ENCODE data around the gene SRGAP1. TPM values are rescaled to one million over a fixed set of nuclear protein-coding genes. Genes with fewer than 3 reads are reported as not detected.

Gene SRGAP1
- total and polyA plus RNA-seq, 2 donors from 2014 or later = 1.8 to 13.5 TPM

GRCh38 chr12:64186789-64187188 is 342.3 kb downstream of the SRGAP1 start:
- Histone ChIP-seq H3K36me3 (ENCODE audit: control insufficient read depth in 2 of 3, insufficient read depth in 3 of 3, low read length in 3 of 3) (no peaks in the 10 kb centered on the region), H3K9ac (ENCODE audit: low read length in 3 of 3) (no peak overlapping the region), H3K27ac (ENCODE audit: low read depth in 2 of 2, low read length in 2 of 2) (no peak overlapping the region), H3K27me3 (ENCODE audit: control insufficient read depth, insufficient read depth, low read length) (no peaks in the 10 kb centered on the region), H3K9me3 (ENCODE audit: control insufficient read depth in 2 of 3, insufficient read depth in 1 of 3, low read length in 3 of 3) (no peaks in the 10 kb centered on the region), H3K4me3 (ENCODE audit: low read length in 3 of 3) (no peak overlapping the region), H3K4me1 (ENCODE audit: control insufficient read depth in 2 of 3, insufficient read depth in 2 of 3, low read depth in 1 of 3, low read length in 3 of 3) (no peaks in the 10 kb centered on the region)
- TF ChIP-seq CTCF (IDR thresholded peaks at IDR 0.05; ENCODE audit: borderline replicate concordance, extremely low read depth, insufficient read depth) = no peak
- DNase-seq = no peak
- no peak for FAIRE-seq
- intact Hi-C loops (cut with DNase I) = no loop called here

GRCh38 chr12:64187370-64187769 is 342.9 kb downstream of the SRGAP1 start:
- Histone ChIP-seq H3K4me3 (ENCODE audit: low read length in 3 of 3) (no peak overlapping the region), H3K27ac (ENCODE audit: low read depth in 2 of 2, low read length in 2 of 2) (no peak overlapping the region), H3K4me1 (ENCODE audit: control insufficient read depth in 2 of 3, insufficient read depth in 2 of 3, low read depth in 1 of 3, low read length in 3 of 3) (no peaks in the 10 kb centered on the region), H3K9ac (ENCODE audit: low read length in 3 of 3) (no peak overlapping the region), H3K27me3 (ENCODE audit: control insufficient read depth, insufficient read depth, low read length) (no peaks in the 10 kb centered on the region), H3K9me3 (ENCODE audit: control insufficient read depth in 2 of 3, insufficient read depth in 1 of 3, low read length in 3 of 3) (no peaks in the 10 kb centered on the region), H3K36me3 (ENCODE audit: control insufficient read depth in 2 of 3, insufficient read depth in 3 of 3, low read length in 3 of 3) (no peaks in the 10 kb centered on the region)
- no peak for DNase-seq
- TF ChIP-seq CTCF (IDR thresholded peaks at IDR 0.05; ENCODE audit: borderline replicate concordance, extremely low read depth, insufficient read depth) = no peak
- intact Hi-C loops (cut with DNase I) = no loop called here
- FAIRE-seq = no peak

GRCh38 chr12:64187794-64188193 is 343.3 kb downstream of the SRGAP1 start:
- FAIRE-seq (no peak), DNase-seq (no peak)
- Histone ChIP-seq H3K4me3 (ENCODE audit: low read length in 3 of 3) (no peak overlapping the region), H3K9me3 (ENCODE audit: control insufficient read depth in 2 of 3, insufficient read depth in 1 of 3, low read length in 3 of 3) (no peaks in the 10 kb centered on the region), H3K36me3 (ENCODE audit: control insufficient read depth in 2 of 3, insufficient read depth in 3 of 3, low read length in 3 of 3) (no peaks in the 10 kb centered on the region), H3K4me1 (ENCODE audit: control insufficient read depth in 2 of 3, insufficient read depth in 2 of 3, low read depth in 1 of 3, low read length in 3 of 3) (no peaks in the 10 kb centered on the region), H3K27me3 (ENCODE audit: control insufficient read depth, insufficient read depth, low read length) (no peaks in the 10 kb centered on the region), H3K9ac (ENCODE audit: low read length in 3 of 3) (no peak overlapping the region), H3K27ac (ENCODE audit: low read depth in 2 of 2, low read length in 2 of 2) (no peak overlapping the region)
- intact Hi-C loops (cut with DNase I) = no loop called here
- TF ChIP-seq CTCF (IDR thresholded peaks at IDR 0.05; ENCODE audit: borderline replicate concordance, extremely low read depth, insufficient read depth) = no peak

- intact Hi-C loops (cut with DNase I) = no loop called here
- no peak overlapping the region for H3K4me3 ChIP-seq (ENCODE audit: low read length in 3 of 3)
- FAIRE-seq = no peak
- H3K27me3 ChIP-seq (ENCODE audit: control insufficient read depth, insufficient read depth, low read length) = no peaks in the 10 kb centered on the region
- no peak for DNase-seq
- no peak overlapping the region for H3K27ac ChIP-seq (ENCODE audit: low read depth in 2 of 2, low read length in 2 of 2)
- no peak for TF ChIP-seq CTCF (IDR thresholded peaks at IDR 0.05; ENCODE audit: borderline replicate concordance, extremely low read depth, insufficient read depth)
- H3K4me1 ChIP-seq (ENCODE audit: control insufficient read depth in 2 of 3, insufficient read depth in 2 of 3, low read depth in 1 of 3, low read length in 3 of 3) = no peaks in the 10 kb centered on the region
- no peak overlapping the region for H3K9ac ChIP-seq (ENCODE audit: low read length in 3 of 3)
- H3K36me3 ChIP-seq (ENCODE audit: control insufficient read depth in 2 of 3, insufficient read depth in 3 of 3, low read length in 3 of 3) = peaks cover 0 to 8% (median 5%) of the 10 kb centered on the region in 3 donors
- H3K9me3 ChIP-seq (ENCODE audit: control insufficient read depth in 2 of 3, insufficient read depth in 1 of 3, low read length in 3 of 3) = no peaks in the 10 kb centered on the region
Measured at GRCh38 chr12:64189530-64189929, 345.0 kb downstream of the SRGAP1 start.

All from kidney (tissue), 14 donors.